Common myeloid progenitor, CD34-positive (primary cell): ENCODE results near the gene CFAP161.
"Not testable (repeated sequence)": the region's sequence is repeated elsewhere in the genome, so short reads cannot be mapped to it uniquely, and the experiment has no call there.

Experiments used
- CTCF ChIA-PET: fragments of 350-600 bp; sonication (Branson Sonifier 250); formaldehyde crosslinking; loops from one replicate; lab custom pipeline; 2021; ENCODE audit warnings: antibody characterized with exemption; lab: Charles Lee
- POLR2A ChIA-PET: fragments of 350-600 bp; sonication (Branson Sonifier 250); formaldehyde crosslinking; loops from one replicate; lab custom pipeline; 2021; ENCODE audit warnings: antibody characterized with exemption; lab: Charles Lee
- DNase-seq, 3 donors: peaks; one replicate each; pipeline versions ENCODE4 v3.0.0 to v3.0.0-alpha.2; 2013
- H3K27ac ChIP-seq, 2 experiments: 1 replicate in 1 of 2; 2 replicates in 1 of 2; pipeline ENCODE4 v1.7.0; 2013; ENCODE audit warnings: inconsistent platforms in 2 of 2, low read length in 2 of 2, mild to moderate bottlenecking in 2 of 2, low read depth in 1 of 2, moderate library complexity in 1 of 2; ENCODE audit not compliant: severe bottlenecking in 2 of 2, insufficient read depth in 1 of 2, poor library complexity in 1 of 2
- H3K27me3 ChIP-seq, 5 experiments: replicated peaks in 2 of 5; 1 replicate in 3 of 5; 2 replicates in 2 of 5; pipeline versions ENCODE4 v1.6.1 to v1.7.0; 2013; ENCODE audit warnings: low read length in 4 of 5, mild to moderate bottlenecking in 2 of 5, moderate library complexity in 2 of 5, inconsistent platforms in 1 of 5; ENCODE audit not compliant: insufficient read depth in 5 of 5, control insufficient read depth in 4 of 5
- H3K36me3 ChIP-seq, 4 experiments: 1 replicate in 2 of 4; 2 replicates in 2 of 4; pipeline versions ENCODE4 v1.6.1 to v1.7.0; 2013; ENCODE audit warnings: low read length in 3 of 4, control low read depth in 1 of 4, mild to moderate bottlenecking in 1 of 4; ENCODE audit not compliant: control insufficient read depth in 4 of 4, insufficient read depth in 4 of 4
- H3K4me1 ChIP-seq, 4 experiments: 1 replicate in 3 of 4; 2 replicates in 1 of 4; pipeline versions ENCODE4 v1.6.1 to v1.7.1; 2013; ENCODE audit warnings: low read length in 3 of 4, mild to moderate bottlenecking in 3 of 4, control low read depth in 1 of 4, inconsistent platforms in 1 of 4, moderate library complexity in 1 of 4; ENCODE audit not compliant: control insufficient read depth in 4 of 4, insufficient read depth in 4 of 4; ENCODE audit errors: control extremely low read depth in 1 of 4
- H3K4me3 ChIP-seq, 7 experiments: 1 replicate in 4 of 7; 2 replicates in 3 of 7; pipeline versions ENCODE4 v1.5.1 to v1.7.0; 2013; ENCODE audit warnings: mild to moderate bottlenecking in 7 of 7, low read length in 6 of 7, moderate library complexity in 6 of 7, inconsistent platforms in 2 of 7, low read depth in 2 of 7, control low read depth in 1 of 7; ENCODE audit not compliant: insufficient read depth in 4 of 7, control insufficient read depth in 1 of 7; ENCODE audit errors: extremely low read depth in 1 of 7
- H3K9me3 ChIP-seq, 5 experiments: 1 replicate in 4 of 5; 2 replicates in 1 of 5; pipeline versions ENCODE4 v1.6.1 to v1.7.1; 2013; ENCODE audit warnings: low read length in 4 of 5, mild to moderate bottlenecking in 2 of 5, inconsistent platforms in 1 of 5, low read depth in 1 of 5, moderate library complexity in 1 of 5; ENCODE audit not compliant: control insufficient read depth in 4 of 5, insufficient read depth in 2 of 5; ENCODE audit errors: control extremely low read depth in 1 of 5
- WGBS: methylation state at CpG from one replicate; pipeline ENCODE4 v1.1.5; 2013; ENCODE audit not compliant: insufficient coverage; 5-methylcytosine and 5-hydroxymethylcytosine counted together

CFAP161 gene

DNA sequence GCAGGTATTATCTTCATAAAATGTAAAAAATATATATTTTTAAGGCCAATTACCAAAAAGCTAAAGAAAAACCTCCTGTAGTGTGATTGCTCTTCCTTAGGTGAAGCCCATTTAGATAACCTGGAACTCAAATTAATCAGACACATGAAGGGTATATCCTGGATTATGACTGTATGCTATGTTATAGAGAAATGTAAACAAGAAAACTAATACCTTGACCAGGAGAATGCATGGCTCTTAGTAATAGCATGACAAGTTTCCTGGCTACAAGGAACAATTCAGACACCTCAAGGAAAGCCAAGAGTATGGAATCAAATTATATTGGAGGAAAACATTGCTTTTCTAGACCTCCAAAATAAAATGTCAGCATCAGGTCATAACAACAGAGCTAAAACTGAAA, 14.0 kb upstream of the CFAP161 start:
- peaks cover 0 to 9% (median 6%) of the 10 kb centered on the region in 4 experiments for H3K4me1 ChIP-seq
- ChIA-PET POLR2A (no interaction called here), CTCF (no interaction called here)
- no peak overlapping the region for H3K27ac ChIP-seq
- H3K36me3 ChIP-seq = no peaks in the 10 kb centered on the region
- peaks cover 0 to 7% (median 0%) of the 10 kb centered on the region in 5 experiments for H3K9me3 ChIP-seq
- H3K27me3 ChIP-seq = peaks cover 2 to 23% (median 5%) of the 10 kb centered on the region in 5 experiments
- H3K4me3 ChIP-seq = no peak overlapping the region
- no peak for DNase-seq

DNA sequence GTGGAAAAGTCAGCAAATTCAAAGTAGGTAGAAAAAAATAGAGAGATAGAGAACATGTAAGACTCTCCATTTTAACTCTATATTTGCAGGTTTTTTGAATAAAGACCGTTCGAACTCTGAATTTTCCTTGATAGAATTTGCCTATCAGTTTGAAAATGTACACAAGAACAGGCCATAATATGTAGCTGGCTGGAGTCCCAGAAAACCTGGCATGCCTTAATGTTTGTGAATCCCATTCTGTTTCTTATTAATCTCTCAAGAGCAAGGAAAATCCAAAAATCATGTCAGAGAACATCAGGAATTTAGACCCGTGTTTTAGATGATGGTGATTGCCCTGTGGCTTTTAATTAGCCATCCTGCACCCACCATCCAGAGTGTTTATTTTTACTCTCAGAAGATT, 7.2 kb upstream of the CFAP161 start:
- CTCF ChIA-PET = interaction anchor here (1.3 kb wide), 1 partner anchor 141 kb away, joined by 3 read pairs; no protein-coding TSS in a partner anchor
- DNase-seq = no peak
- Histone ChIP-seq H3K4me3 (no peak overlapping the region), H3K27ac (no peak overlapping the region), H3K27me3 (no peaks in the 10 kb centered on the region), H3K9me3 (peaks cover 0 to 11% (median 2%) of the 10 kb centered on the region in 5 experiments), H3K4me1 (no peaks in the 10 kb centered on the region), H3K36me3 (no peaks in the 10 kb centered on the region)
- POLR2A ChIA-PET = no interaction called here
- 100% methylated on average over 1 of the region's 3 CpGs for WGBS

DNA sequence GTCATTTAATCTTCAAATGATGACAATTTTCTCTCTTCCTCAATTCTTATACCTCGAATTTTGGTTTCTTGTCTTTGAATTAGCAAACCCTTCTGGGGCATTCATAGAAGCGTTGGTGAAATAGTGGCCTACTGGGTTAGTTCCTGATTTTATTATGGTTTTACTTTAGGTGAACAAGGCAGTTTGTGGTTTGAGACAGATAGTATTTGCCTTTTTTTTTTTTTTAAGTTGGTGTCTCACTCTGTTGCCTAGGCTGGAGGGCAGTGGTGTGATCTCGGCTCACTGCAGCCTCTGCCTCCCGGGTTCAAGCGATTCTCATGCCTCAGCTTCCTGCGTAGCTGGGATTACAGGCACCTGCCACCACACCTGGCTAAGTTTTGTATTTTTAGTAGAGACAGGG, 7.4 kb downstream of the CFAP161 start:
- CTCF ChIA-PET, H3K9me3 ChIP-seq, H3K27me3 ChIP-seq, POLR2A ChIA-PET, H3K36me3 ChIP-seq, H3K27ac ChIP-seq, H3K4me1 ChIP-seq, H3K4me3 ChIP-seq: not testable (repeated sequence)
- DNase-seq = peak; percentile 28 to 86 (median 79)
- 71% methylated on average over 5 of the region's 6 CpGs for WGBS

DNA sequence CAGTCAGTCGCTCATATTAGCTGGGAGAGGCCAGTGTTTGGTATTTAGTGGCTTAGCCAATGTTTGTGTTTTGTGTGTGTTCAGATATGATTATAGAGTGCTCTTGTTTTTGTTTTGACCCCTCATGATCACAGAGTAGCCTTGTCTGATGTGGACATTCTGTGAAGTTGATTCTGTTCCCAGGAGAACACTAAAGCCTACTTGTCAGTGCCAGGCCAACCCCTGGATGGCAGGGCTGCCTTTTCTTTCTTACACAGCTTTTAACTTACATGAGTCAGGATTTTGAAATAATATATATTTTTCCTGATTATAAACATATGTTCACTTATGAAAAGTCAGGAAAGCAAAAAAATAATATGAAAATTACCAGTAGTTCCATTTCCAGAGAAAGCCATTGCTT, 11.9 kb downstream of the CFAP161 start:
- DNase-seq = no peak
- Histone ChIP-seq H3K27me3 (peaks cover 0 to 8% (median 0%) of the 10 kb centered on the region in 5 experiments), H3K9me3 (no peaks in the 10 kb centered on the region), H3K27ac (no peak overlapping the region), H3K4me3 (no peak overlapping the region), H3K4me1 (peaks cover 0 to 9% (median 6%) of the 10 kb centered on the region in 4 experiments), H3K36me3 (no peaks in the 10 kb centered on the region)
- ChIA-PET POLR2A (no interaction called here), CTCF (interaction anchor here (2.7 kb wide), 1 partner anchor 10 kb away, joined by 21 read pairs; no protein-coding TSS in a partner anchor)
- 100% methylated on average over 1 of the region's 1 CpG for WGBS

DNA sequence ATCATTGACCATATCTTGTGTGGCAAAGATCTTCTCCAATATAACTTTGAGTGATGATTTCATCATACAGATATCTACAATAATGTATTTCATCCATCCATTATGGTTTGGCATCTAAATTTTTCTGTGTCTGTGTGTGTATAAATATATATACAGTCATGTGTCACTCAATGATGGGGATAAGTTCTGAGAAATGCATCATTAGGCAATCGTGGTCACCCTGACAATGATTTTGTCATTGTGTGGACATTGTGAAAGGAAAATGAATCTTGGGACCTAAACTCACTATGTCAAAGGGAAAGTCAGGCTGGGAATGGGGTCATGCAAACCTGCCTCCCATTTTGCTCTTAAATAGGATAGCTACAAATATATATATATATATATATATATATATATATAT, 12.4 kb downstream of the CFAP161 start:
- WGBS = no CpG with 5 or more reads among the region's 1 CpG
- ChIA-PET POLR2A (no interaction called here), CTCF (interaction anchor here (0.7 to 1.1 kb wide), 3 partner anchors 9 to 120 kb away, joined by 3 to 4 read pairs (median 4); no protein-coding TSS in a partner anchor)

DNA sequence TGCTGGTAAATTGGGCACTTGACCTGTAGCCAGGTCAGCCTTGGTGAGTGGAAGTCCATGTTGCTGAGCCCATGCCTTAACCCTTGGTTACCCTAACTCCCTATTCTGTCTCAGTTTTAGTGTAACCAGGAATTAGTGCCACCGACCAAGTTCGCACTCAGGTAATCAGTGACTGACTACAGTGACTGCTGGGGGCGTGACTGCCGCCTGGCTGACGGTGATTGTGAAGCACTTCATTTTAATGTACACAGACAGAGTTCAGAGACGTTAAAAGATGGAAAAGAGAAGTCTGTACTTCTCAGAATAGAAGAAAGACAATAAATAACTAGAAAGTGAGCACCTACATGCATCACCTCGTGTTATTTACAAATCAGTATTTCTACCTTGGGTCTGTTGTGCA, 17.3 kb downstream of the CFAP161 start:
- ChIA-PET POLR2A (no interaction called here), CTCF (interaction anchor here (12.8 kb wide), 1 partner anchor 110 kb away, joined by 294 read pairs; no protein-coding TSS in a partner anchor)
- Histone ChIP-seq H3K4me3 (no peak overlapping the region), H3K27ac (no peak overlapping the region), H3K9me3 (no peaks in the 10 kb centered on the region), H3K36me3 (no peaks in the 10 kb centered on the region), H3K4me1 (peaks cover 0 to 7% (median 2%) of the 10 kb centered on the region in 4 experiments), H3K27me3 (peaks cover 0 to 11% (median 0%) of the 10 kb centered on the region in 5 experiments)
- WGBS = 77% methylated on average over 5 of the region's 7 CpGs
- no peak for DNase-seq

More for the DNA sequence above, 12.4 kb downstream of the CFAP161 start:
- Histone ChIP-seq H3K4me3 (no peak overlapping the region), H3K27ac (no peak overlapping the region), H3K36me3 (no peaks in the 10 kb centered on the region), H3K4me1 (peaks cover 0 to 6% (median 3%) of the 10 kb centered on the region in 4 experiments), H3K27me3 (peaks cover 0 to 11% (median 0%) of the 10 kb centered on the region in 5 experiments), H3K9me3 (no peaks in the 10 kb centered on the region)
- no peak for DNase-seq

DNA sequence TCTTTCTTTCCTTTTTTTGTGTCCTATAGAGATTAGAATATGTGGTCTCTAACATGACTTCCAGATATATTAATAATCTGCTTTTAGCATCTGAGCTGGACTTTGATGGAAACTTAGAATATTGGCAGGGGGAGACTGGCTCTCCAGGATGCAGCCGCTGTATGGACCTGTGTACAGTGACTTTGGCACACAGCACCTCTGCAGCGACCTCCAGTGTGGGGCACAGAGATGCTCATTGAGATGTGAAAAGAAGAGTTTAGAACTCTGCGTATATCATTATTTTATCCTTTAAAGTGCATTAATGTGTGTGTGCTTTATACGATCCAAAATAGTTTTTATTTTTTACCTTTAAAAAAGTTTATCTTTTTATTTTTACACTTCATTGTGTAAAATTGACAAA, 18.3 kb downstream of the CFAP161 start:
- Histone ChIP-seq H3K4me3 (no peak overlapping the region), H3K9me3 (no peaks in the 10 kb centered on the region), H3K4me1 (peaks cover 0 to 10% (median 2%) of the 10 kb centered on the region in 4 experiments), H3K36me3 (no peaks in the 10 kb centered on the region), H3K27me3 (peaks cover 0 to 11% (median 0%) of the 10 kb centered on the region in 5 experiments), H3K27ac (no peak overlapping the region)
- 100% methylated on average over 1 of the region's 4 CpGs for WGBS
- no peak for DNase-seq
- ChIA-PET CTCF (interaction anchor here (1.6 to 12.8 kb wide), 2 partner anchors 9 to 109 kb away, joined by 3 to 294 read pairs; no protein-coding TSS in a partner anchor), POLR2A (no interaction called here)
